ENCODE measurements around the gene FBN2. TPM values are rescaled to one million over a fixed set of nuclear protein-coding genes. Genes with fewer than 3 reads are reported as not detected.

Gene FBN2
- total RNA-seq (2021; fragmentation: NEBNext Ultra II Directional; extraction: Animal tissue kit (Norgen Biotek cat#: 25700)), result 100 to 1,000 TPM; 174 to 272 (median 186) TPM
- long read RNA-seq, partial matches to known transcripts, result 41 of 86 reads
- long read RNA-seq, other reads (novel, unspliced or antisense), result 44 of 86 reads

DNA sequence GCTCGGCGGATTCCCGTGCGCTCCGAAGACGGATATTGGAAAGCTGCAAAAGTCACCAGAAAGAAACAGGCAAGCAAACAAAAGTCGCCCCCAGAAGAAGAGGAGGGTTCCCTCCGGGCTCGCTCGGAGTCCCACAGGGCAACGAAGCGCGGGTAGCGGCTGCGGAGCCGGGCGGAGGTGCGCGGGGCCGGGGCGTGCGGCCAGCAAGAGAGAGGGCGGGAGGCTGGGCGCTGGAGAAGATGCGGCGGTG is at the start of gene FBN2:
Gene FBN2, minus strand, starts transcription at position 246 of the 250 bp plus-strand sequence. CDS start 642 bp downstream, outside the sequence.
- H3K9me3 Mint-ChIP-seq, result peaks cover 6% of the 10 kb centered on the region; the same call in 1 of the 2 replicates
- no peak for DNase-seq
- peaks cover 33% of the 10 kb centered on the region for H3K4me1 Mint-ChIP-seq (ENCODE audit: low read depth)
- H3K27me3 Mint-ChIP-seq (ENCODE audit: insufficient read depth), result no peaks in the 10 kb centered on the region
- peak within 1 kb of the TSS; percentile 95 for H3K4me3 Mint-ChIP-seq
- peak within 1 kb of the TSS; percentile 78 for H3K27ac Mint-ChIP-seq
- peaks cover 22% of the 10 kb centered on the region for H3K36me3 Mint-ChIP-seq (ENCODE audit: low read depth)
- TF ChIP-seq, protein P1, sequence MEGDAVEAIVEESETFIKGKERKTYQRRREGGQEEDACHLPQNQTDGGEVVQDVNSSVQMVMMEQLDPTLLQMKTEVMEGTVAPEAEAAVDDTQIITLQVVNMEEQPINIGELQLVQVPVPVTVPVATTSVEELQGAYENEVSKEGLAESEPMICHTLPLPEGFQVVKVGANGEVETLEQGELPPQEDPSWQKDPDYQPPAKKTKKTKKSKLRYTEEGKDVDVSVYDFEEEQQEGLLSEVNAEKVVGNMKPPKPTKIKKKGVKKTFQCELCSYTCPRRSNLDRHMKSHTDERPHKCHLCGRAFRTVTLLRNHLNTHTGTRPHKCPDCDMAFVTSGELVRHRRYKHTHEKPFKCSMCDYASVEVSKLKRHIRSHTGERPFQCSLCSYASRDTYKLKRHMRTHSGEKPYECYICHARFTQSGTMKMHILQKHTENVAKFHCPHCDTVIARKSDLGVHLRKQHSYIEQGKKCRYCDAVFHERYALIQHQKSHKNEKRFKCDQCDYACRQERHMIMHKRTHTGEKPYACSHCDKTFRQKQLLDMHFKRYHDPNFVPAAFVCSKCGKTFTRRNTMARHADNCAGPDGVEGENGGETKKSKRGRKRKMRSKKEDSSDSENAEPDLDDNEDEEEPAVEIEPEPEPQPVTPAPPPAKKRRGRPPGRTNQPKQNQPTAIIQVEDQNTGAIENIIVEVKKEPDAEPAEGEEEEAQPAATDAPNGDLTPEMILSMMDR (IDR thresholded peaks at IDR 0.05), result no peak

- Mint-ChIP-seq H3K36me3 (ENCODE audit: low read depth) (peaks cover 5% of the 10 kb centered on the region; the same call in 1 of the 2 replicates), H3K27me3 (ENCODE audit: insufficient read depth) (no peaks in the 10 kb centered on the region), H3K4me1 (ENCODE audit: low read depth) (peaks cover 19% of the 10 kb centered on the region), H3K9me3 (no peaks in the 10 kb centered on the region), H3K4me3 (no peak overlapping the region), H3K27ac (peak overlapping the region; percentile 0; the same call in 1 of the 2 replicates)
- TF ChIP-seq, protein P1 (IDR thresholded peaks at IDR 0.05), result no peak
- no peak for DNase-seq
Observed at GRCh38 chr5:128587275-128587674, 49.2 kb upstream of the FBN2 start.

GRCh38 chr5:128586848-128587247 is 48.8 kb upstream of the FBN2 start:
- H3K27ac Mint-ChIP-seq, result peak overlapping the region; percentile 0; the same call in 1 of the 2 replicates
- no peaks in the 10 kb centered on the region for H3K27me3 Mint-ChIP-seq (ENCODE audit: insufficient read depth)
- no peak overlapping the region for H3K4me3 Mint-ChIP-seq
- H3K9me3 Mint-ChIP-seq, result no peaks in the 10 kb centered on the region
- peaks cover 19% of the 10 kb centered on the region for H3K4me1 Mint-ChIP-seq (ENCODE audit: low read depth)
- TF ChIP-seq, protein P1 (IDR thresholded peaks at IDR 0.05), result no peak
- peak; percentile 44 for DNase-seq
- H3K36me3 Mint-ChIP-seq (ENCODE audit: low read depth), result peaks cover 5% of the 10 kb centered on the region; the same call in 1 of the 2 replicates

- Mint-ChIP-seq H3K4me1 (ENCODE audit: low read depth) (peaks cover 47% of the 10 kb centered on the region), H3K9me3 (no peaks in the 10 kb centered on the region), H3K36me3 (ENCODE audit: low read depth) (peaks cover 9% of the 10 kb centered on the region; the same call in 1 of the 2 replicates), H3K27ac (peak overlapping the region; percentile 88), H3K4me3 (peak overlapping the region; percentile 79), H3K27me3 (ENCODE audit: insufficient read depth) (peaks cover 3% of the 10 kb centered on the region; the same call in 1 of the 2 replicates)
- TF ChIP-seq, protein P1 (IDR thresholded peaks at IDR 0.05), result no peak
- peak; percentile 69 for DNase-seq
Observed at GRCh38 chr5:128579639-128580038, 41.6 kb upstream of the FBN2 start.

GRCh38 chr5:128579093-128579492 is 41.0 kb upstream of the FBN2 start:
- Mint-ChIP-seq H3K36me3 (ENCODE audit: low read depth) (peaks cover 9% of the 10 kb centered on the region; the same call in 1 of the 2 replicates), H3K27ac (peak overlapping the region; percentile 88), H3K4me1 (ENCODE audit: low read depth) (peaks cover 52% of the 10 kb centered on the region), H3K9me3 (no peaks in the 10 kb centered on the region), H3K4me3 (peak overlapping the region; percentile 79), H3K27me3 (ENCODE audit: insufficient read depth) (peaks cover 3% of the 10 kb centered on the region; the same call in 1 of the 2 replicates)
- TF ChIP-seq, protein P1 (IDR thresholded peaks at IDR 0.05), result no peak
- DNase-seq, result peak; percentile 84

All from HFFc6 (cell line).